CD4-positive, alpha-beta memory T cell (primary cell): ENCODE results near the gene AP2A2. TPM values are rescaled to one million over a fixed set of nuclear protein-coding genes. Genes with fewer than 3 reads are reported as not detected.
A peak's percentile ranks its signal among the peaks of the same experiment; 100 is the strongest.

ENCODE experiments used
- CTCF ChIA-PET: fragments of 350-600 bp; sonication (Branson Sonifier 250); formaldehyde crosslinking; loops from one replicate; lab custom pipeline; 2021; ENCODE audit warnings: inconsistent platforms; ENCODE audit not compliant: partially characterized antibody; lab: Charles Lee
- POLR2A ChIA-PET: fragments of 350-600 bp; sonication (Branson Sonifier 250); formaldehyde crosslinking; loops from one replicate; lab custom pipeline; 2021; ENCODE audit not compliant: partially characterized antibody; lab: Charles Lee
- DNase-seq, 5 donors: peaks; one replicate each; pipeline versions ENCODE4 v3.0.0 to v3.0.0-alpha.2; 2020 to 2022; ENCODE audit warnings: mixed read lengths in 1 of 5
- H3K27ac ChIP-seq: one replicate; pipeline ENCODE4 v1.7.0; 2013; ENCODE audit warnings: low read depth, low read length
- H3K27me3 ChIP-seq: 2 replicates; pipeline ENCODE4 v1.7.0; 2013; ENCODE audit warnings: mild to moderate bottlenecking, low read length, moderate library complexity; ENCODE audit not compliant: insufficient read depth
- H3K36me3 ChIP-seq: 2 replicates; pipeline ENCODE4 v1.7.0; 2013; ENCODE audit warnings: mild to moderate bottlenecking, low read length, moderate library complexity; ENCODE audit not compliant: insufficient read depth
- H3K4me1 ChIP-seq: 2 replicates; pipeline ENCODE4 v1.7.0; 2013; ENCODE audit warnings: mild to moderate bottlenecking, low read length, moderate library complexity; ENCODE audit not compliant: insufficient read depth
- H3K4me3 ChIP-seq, 2 donors: one replicate each; pipeline ENCODE4 v1.7.0; 2013; ENCODE audit warnings: low read length in 2 of 2, mild to moderate bottlenecking in 1 of 2
- H3K9me3 ChIP-seq, 2 donors: one replicate each; pipeline ENCODE4 v1.7.0; 2013; ENCODE audit warnings: low read length in 2 of 2, control low read depth in 1 of 2; ENCODE audit not compliant: control insufficient read depth in 1 of 2
- H3K27ac Mint-ChIP-seq, 7 donors: one replicate each; pipeline ENCODE4 v1.8.0; 2020 to 2021; ENCODE audit warnings: mixed read lengths in 7 of 7, mild to moderate bottlenecking in 6 of 7, inconsistent platforms in 3 of 7, moderate library complexity in 3 of 7
- H3K27me3 Mint-ChIP-seq, 2 donors: one replicate each; pipeline ENCODE4 v1.8.0; 2020 to 2021; ENCODE audit warnings: mixed read lengths in 2 of 2
- H3K36me3 Mint-ChIP-seq, 2 donors: one replicate each; pipeline ENCODE4 v1.8.0; 2020 to 2021; ENCODE audit warnings: mixed read lengths in 2 of 2, inconsistent platforms in 1 of 2, mild to moderate bottlenecking in 1 of 2
- H3K4me1 Mint-ChIP-seq, 4 donors: one replicate each; pipeline ENCODE4 v1.8.0; 2020 to 2021; ENCODE audit warnings: mixed read lengths in 4 of 4, mild to moderate bottlenecking in 1 of 4
- H3K4me3 Mint-ChIP-seq, 8 donors: one replicate each; pipeline ENCODE4 v1.8.0; 2020 to 2021; ENCODE audit warnings: mixed read lengths in 8 of 8, mild to moderate bottlenecking in 7 of 8, moderate library complexity in 6 of 8, inconsistent platforms in 3 of 8
- H3K9me3 Mint-ChIP-seq, 8 donors: one replicate each; pipeline ENCODE4 v1.8.0; 2020 to 2021; ENCODE audit warnings: mixed read lengths in 8 of 8, mild to moderate bottlenecking in 5 of 8, inconsistent platforms in 3 of 8, moderate library complexity in 1 of 8
- intact Hi-C: fragments of 100-400 bp; cut with micrococcal nuclease; formaldehyde crosslinking; loops from one replicate; pipeline ENCODE4 v1.15.1; 2023
- polyA plus RNA-seq, 2 donors: library from polyadenylated mRNA; unstranded; fragments of 300-500 nt; fragmentation: Illumina TruSeq; gene quantifications; one replicate each; pipeline ENCODE4 v1.2.3, GENCODE V29; 2021
- total RNA-seq, 2 experiments: library from RNA; stranded (reverse); gene quantifications; one replicate each; pipeline ENCODE4 v1.2.3, GENCODE V29; 2021

AP2A2 gene
- total and polyA plus RNA-seq, 4 experiments from 2014 or later = 5.1 to 87.4 (median 47.9) TPM

GRCh38 chr11:1049431-1049891 lies 123.8 kb downstream of the AP2A2 start:
- H3K36me3 ChIP-seq = no peaks in the 10 kb centered on the region
- peak overlapping the region in 1 of 7 donors; percentile 35 for H3K27ac Mint-ChIP-seq
- POLR2A ChIA-PET = no interaction called here

GRCh38 chr11:1049911-1050580 lies 124.4 kb downstream of the AP2A2 start:
- intact Hi-C loops = no loop called here
- no peak for DNase-seq
- no peak overlapping the region for H3K27ac ChIP-seq
- peaks cover 6 to 11% of the 10 kb centered on the region in 2 donors for H3K27me3 Mint-ChIP-seq
- no peaks in the 10 kb centered on the region for H3K36me3 ChIP-seq
- ChIA-PET CTCF (interaction anchor here (1.7 to 3.2 kb wide), 2 partner anchors 202 to 209 kb away, joined by 5 to 35 read pairs; no protein-coding TSS in a partner anchor), POLR2A (interaction anchor here (1.6 kb wide), 1 partner anchor 202 kb away, joined by 6 read pairs; no protein-coding TSS in a partner anchor)
- no peaks in the 10 kb centered on the region for H3K9me3 ChIP-seq
- H3K4me1 ChIP-seq = peaks cover 4% of the 10 kb centered on the region
- H3K36me3 Mint-ChIP-seq = no peaks in the 10 kb centered on the region
- H3K4me3 ChIP-seq = no peak overlapping the region
- H3K27me3 ChIP-seq = no peaks in the 10 kb centered on the region
- H3K27ac Mint-ChIP-seq = no peak overlapping the region
- H3K4me1 Mint-ChIP-seq = peaks cover 0 to 9% (median under 1%) of the 10 kb centered on the region in 4 donors
- H3K9me3 Mint-ChIP-seq = peaks cover 0 to 3% (median 0%) of the 10 kb centered on the region in 8 donors
- H3K4me3 Mint-ChIP-seq = no peak overlapping the region

More at GRCh38 chr11:1049431-1049891, 123.8 kb downstream of the AP2A2 start:
- intact Hi-C loops = no loop called here
- H3K27me3 ChIP-seq = no peaks in the 10 kb centered on the region
- DNase-seq = no peak
- CTCF ChIA-PET = interaction anchor here (3.2 kb wide), 1 partner anchor 202 kb away, joined by 35 read pairs; no protein-coding TSS in a partner anchor
- Mint-ChIP-seq H3K27me3 (peaks cover 6 to 14% of the 10 kb centered on the region in 2 donors), H3K4me3 (no peak overlapping the region), H3K4me1 (peaks cover 0 to 9% (median under 1%) of the 10 kb centered on the region in 4 donors), H3K9me3 (peaks cover 0 to 3% (median 0%) of the 10 kb centered on the region in 8 donors), H3K36me3 (no peaks in the 10 kb centered on the region)
- H3K9me3 ChIP-seq = no peaks in the 10 kb centered on the region
- H3K4me1 ChIP-seq = peaks cover 4% of the 10 kb centered on the region
- no peak overlapping the region for H3K27ac ChIP-seq
- no peak overlapping the region for H3K4me3 ChIP-seq

DNA sequence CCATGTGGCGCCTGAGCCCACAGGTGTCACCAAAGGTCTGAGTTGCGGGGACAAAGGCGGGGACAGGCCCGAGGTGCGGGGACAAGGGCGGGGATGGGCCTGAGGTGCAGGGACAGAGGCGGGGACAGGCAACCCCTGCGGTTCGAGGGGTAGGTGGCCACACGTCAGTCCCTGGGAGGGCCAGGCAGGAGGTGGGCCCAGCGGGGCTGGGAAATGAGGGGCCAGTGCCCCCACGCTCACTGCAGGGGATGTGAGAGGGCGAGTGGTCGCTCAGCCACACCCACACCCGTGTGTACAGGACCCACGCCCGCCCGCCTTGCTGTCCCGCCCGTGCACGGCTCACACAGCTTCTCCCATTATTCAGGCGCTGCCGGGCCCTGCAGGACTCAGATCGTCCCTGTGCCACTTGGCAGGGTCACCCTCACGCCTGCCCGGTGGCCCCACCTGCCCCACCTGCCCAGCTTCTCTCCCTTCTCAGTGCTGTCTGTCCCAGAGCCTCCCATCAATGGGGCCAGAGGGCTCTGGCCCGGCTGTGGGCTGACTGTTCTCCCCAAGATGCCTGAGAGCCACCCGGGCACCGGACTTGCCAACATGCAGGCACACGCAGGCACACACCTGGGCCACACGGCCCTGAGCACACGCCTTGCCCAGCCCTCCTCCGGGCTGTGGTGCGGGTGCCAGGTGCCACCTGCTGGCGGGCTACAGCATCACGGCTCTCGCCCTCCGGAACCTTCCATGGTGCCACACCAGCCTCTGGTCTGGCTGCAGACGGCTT lies 125.1 kb downstream of the AP2A2 start:
- peaks cover 0 to 3% (median 0%) of the 10 kb centered on the region in 8 donors for H3K9me3 Mint-ChIP-seq
- ChIA-PET POLR2A (interaction anchor here (0.9 to 1.6 kb wide), 2 partner anchors 123 to 202 kb away, joined by 3 to 6 read pairs; no protein-coding TSS in a partner anchor), CTCF (interaction anchor here (1.7 to 3.2 kb wide), 2 partner anchors 203 to 210 kb away, joined by 5 to 35 read pairs; no protein-coding TSS in a partner anchor)
- Histone ChIP-seq H3K4me3 (no peak overlapping the region), H3K9me3 (no peaks in the 10 kb centered on the region), H3K27ac (no peak overlapping the region), H3K27me3 (no peaks in the 10 kb centered on the region), H3K36me3 (no peaks in the 10 kb centered on the region), H3K4me1 (peaks cover 4% of the 10 kb centered on the region)
- no peaks in the 10 kb centered on the region for H3K36me3 Mint-ChIP-seq
- H3K27ac Mint-ChIP-seq = peak overlapping the region in 1 of 7 donors; percentile 36
- H3K4me1 Mint-ChIP-seq = peaks cover 0 to 9% (median under 1%) of the 10 kb centered on the region in 4 donors
- H3K4me3 Mint-ChIP-seq = no peak overlapping the region
- H3K27me3 Mint-ChIP-seq = peaks cover 6 to 12% of the 10 kb centered on the region in 2 donors
- intact Hi-C loops = loop anchor here (1.0 kb wide), 1 partner anchor 125 kb away; the partner anchor contains the start of gene AP2A2
- DNase-seq = peak; percentile 58 to 72 (median 70)

DNA sequence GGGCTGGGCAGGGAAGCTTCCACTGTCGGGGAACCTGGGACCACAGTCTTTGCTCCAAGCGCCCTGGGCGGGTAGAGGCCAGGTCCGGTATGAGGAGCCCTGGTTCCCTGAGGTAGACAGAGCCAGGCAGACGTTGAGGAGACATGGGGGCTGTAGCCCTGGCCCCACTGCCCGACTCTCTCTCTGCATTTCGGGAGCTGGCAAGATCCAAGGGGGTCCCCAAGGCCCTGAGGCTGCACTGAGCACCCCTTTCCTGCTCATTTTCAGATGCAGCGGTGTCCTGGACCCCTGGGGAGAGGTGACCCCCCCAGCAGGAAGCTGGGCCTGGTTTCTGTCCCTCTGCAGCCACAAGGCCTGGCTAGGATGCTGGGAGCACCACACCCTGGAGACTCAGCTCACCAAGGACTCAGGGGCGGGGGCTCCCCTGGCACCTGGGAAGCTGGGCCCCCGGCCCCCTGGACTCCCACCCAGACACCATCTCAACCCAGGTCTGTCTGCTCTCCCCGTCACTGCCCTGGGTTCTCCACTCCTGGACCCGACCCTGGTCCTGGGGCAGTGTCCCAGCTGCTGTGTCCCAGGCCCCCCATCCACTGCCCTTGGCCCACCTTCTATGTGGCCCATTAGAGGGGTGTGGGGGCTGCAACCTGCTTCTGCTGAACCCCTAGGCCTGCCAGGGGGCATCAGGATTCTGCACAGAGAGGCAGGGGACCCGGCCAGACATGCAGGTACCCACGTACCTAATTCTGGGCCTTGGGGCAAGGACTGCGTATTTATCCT lies 125.9 kb downstream of the AP2A2 start:
- H3K4me3 Mint-ChIP-seq = no peak overlapping the region
- Histone ChIP-seq H3K4me3 (no peak overlapping the region), H3K36me3 (no peaks in the 10 kb centered on the region), H3K9me3 (no peaks in the 10 kb centered on the region), H3K27me3 (no peaks in the 10 kb centered on the region), H3K27ac (no peak overlapping the region), H3K4me1 (peaks cover 4% of the 10 kb centered on the region)
- ChIA-PET POLR2A (interaction anchor here (0.9 to 1.6 kb wide), 2 partner anchors 124 to 203 kb away, joined by 3 to 6 read pairs; no protein-coding TSS in a partner anchor), CTCF (interaction anchor here (1.2 to 3.2 kb wide), 3 partner anchors 123 to 210 kb away, joined by 3 to 35 read pairs (median 5); no protein-coding TSS in a partner anchor)
- no peak for DNase-seq
- intact Hi-C loops = loop anchor here (1.0 kb wide), 1 partner anchor 126 kb away; the partner anchor contains the start of gene AP2A2
- H3K27me3 Mint-ChIP-seq = peaks cover 6 to 12% of the 10 kb centered on the region in 2 donors
- no peak overlapping the region for H3K27ac Mint-ChIP-seq
- peaks cover 0 to 2% (median 0%) of the 10 kb centered on the region in 8 donors for H3K9me3 Mint-ChIP-seq
- H3K36me3 Mint-ChIP-seq = no peaks in the 10 kb centered on the region
- peaks cover 0 to 9% (median under 1%) of the 10 kb centered on the region in 4 donors for H3K4me1 Mint-ChIP-seq

GRCh38 chr11:1052133-1053011 lies 126.7 kb downstream of the AP2A2 start:
- peaks cover 6 to 12% of the 10 kb centered on the region in 2 donors for H3K27me3 Mint-ChIP-seq
- H3K27ac Mint-ChIP-seq = no peak overlapping the region
- no peaks in the 10 kb centered on the region for H3K9me3 Mint-ChIP-seq
- no peak for DNase-seq
- peaks cover 4% of the 10 kb centered on the region for H3K4me1 ChIP-seq
- no peaks in the 10 kb centered on the region for H3K36me3 Mint-ChIP-seq
- no peak overlapping the region for H3K4me3 Mint-ChIP-seq
- no peaks in the 10 kb centered on the region for H3K9me3 ChIP-seq
- POLR2A ChIA-PET = interaction anchor here (0.9 kb wide), 1 partner anchor 124 kb away, joined by 3 read pairs; no protein-coding TSS in a partner anchor
- no peak overlapping the region for H3K27ac ChIP-seq
- H3K4me1 Mint-ChIP-seq = peaks cover 0 to 3% (median 0%) of the 10 kb centered on the region in 4 donors
- intact Hi-C loops = no loop called here
- CTCF ChIA-PET = interaction anchor here (0.6 to 3.2 kb wide), 4 partner anchors 124 to 273 kb away, joined by 3 to 35 read pairs (median 4); no protein-coding TSS in a partner anchor
- H3K36me3 ChIP-seq = no peaks in the 10 kb centered on the region
- H3K4me3 ChIP-seq = no peak overlapping the region
- no peaks in the 10 kb centered on the region for H3K27me3 ChIP-seq
